Effector CD8-positive, alpha-beta T cell (primary cell): ENCODE data around the gene TMEM163.
"Not testable (repeated sequence)": the region's sequence is repeated elsewhere in the genome, so short reads cannot be mapped to it uniquely, and the experiment has no call there.

Source experiments
- DNase-seq: peaks from one replicate; lab custom pipeline; 2025; lab: John Stamatoyannopoulos, UW

The TMEM163 gene

GRCh38 chr2:134621939-134622705, 96.7 kb downstream of the TMEM163 start:
- no peak for DNase-seq

- DNase-seq: no peak
Measured at GRCh38 chr2:134619250-134619649, 99.5 kb downstream of the TMEM163 start.

- not testable (repeated sequence) for DNase-seq
Measured at GRCh38 chr2:134615480-134615879, 103.3 kb downstream of the TMEM163 start.

- DNase-seq: no peak
Measured at GRCh38 chr2:134611316-134611715, 107.5 kb downstream of the TMEM163 start.

- DNase-seq: no peak
Measured at GRCh38 chr2:134610871-134611270, 107.9 kb downstream of the TMEM163 start.

- no peak for DNase-seq
Measured at GRCh38 chr2:134609924-134610513, 108.8 kb downstream of the TMEM163 start.

GRCh38 chr2:134603966-134604365, 114.8 kb downstream of the TMEM163 start:
- no peak for DNase-seq

- no peak for DNase-seq
Measured at GRCh38 chr2:134602666-134603065, 116.1 kb downstream of the TMEM163 start.

GRCh38 chr2:134601264-134601663, 117.5 kb downstream of the TMEM163 start:
- DNase-seq: no peak

- no peak for DNase-seq
Measured at GRCh38 chr2:134600208-134600607, 118.6 kb downstream of the TMEM163 start.

- no peak for DNase-seq
Measured at GRCh38 chr2:134599236-134599635, 119.6 kb downstream of the TMEM163 start.

- DNase-seq: no peak
Measured at GRCh38 chr2:134594399-134594798, 124.4 kb downstream of the TMEM163 start.

- DNase-seq: no peak
Measured at GRCh38 chr2:134593519-134593918, 125.3 kb downstream of the TMEM163 start.

- no peak for DNase-seq
Measured at GRCh38 chr2:134592377-134592776, 126.4 kb downstream of the TMEM163 start.

GRCh38 chr2:134591526-134591925, 127.3 kb downstream of the TMEM163 start:
- DNase-seq: no peak

GRCh38 chr2:134590679-134591078, 128.1 kb downstream of the TMEM163 start:
- no peak for DNase-seq

GRCh38 chr2:134589171-134590083, 129.4 kb downstream of the TMEM163 start:
- DNase-seq: not testable (repeated sequence)

- DNase-seq: no peak
Measured at GRCh38 chr2:134588556-134588955, 130.2 kb downstream of the TMEM163 start.

- DNase-seq: no peak
Measured at GRCh38 chr2:134586326-134586965, 132.4 kb downstream of the TMEM163 start.

- DNase-seq: no peak
Measured at GRCh38 chr2:134583997-134584520, 134.7 kb downstream of the TMEM163 start.

- DNase-seq: no peak
Measured at GRCh38 chr2:134583462-134583861, 135.3 kb downstream of the TMEM163 start.

GRCh38 chr2:134582547-134582899, 136.3 kb downstream of the TMEM163 start:
- no peak for DNase-seq
